ENCODE data around the gene CFAP92.

The CFAP92 gene

DNA sequence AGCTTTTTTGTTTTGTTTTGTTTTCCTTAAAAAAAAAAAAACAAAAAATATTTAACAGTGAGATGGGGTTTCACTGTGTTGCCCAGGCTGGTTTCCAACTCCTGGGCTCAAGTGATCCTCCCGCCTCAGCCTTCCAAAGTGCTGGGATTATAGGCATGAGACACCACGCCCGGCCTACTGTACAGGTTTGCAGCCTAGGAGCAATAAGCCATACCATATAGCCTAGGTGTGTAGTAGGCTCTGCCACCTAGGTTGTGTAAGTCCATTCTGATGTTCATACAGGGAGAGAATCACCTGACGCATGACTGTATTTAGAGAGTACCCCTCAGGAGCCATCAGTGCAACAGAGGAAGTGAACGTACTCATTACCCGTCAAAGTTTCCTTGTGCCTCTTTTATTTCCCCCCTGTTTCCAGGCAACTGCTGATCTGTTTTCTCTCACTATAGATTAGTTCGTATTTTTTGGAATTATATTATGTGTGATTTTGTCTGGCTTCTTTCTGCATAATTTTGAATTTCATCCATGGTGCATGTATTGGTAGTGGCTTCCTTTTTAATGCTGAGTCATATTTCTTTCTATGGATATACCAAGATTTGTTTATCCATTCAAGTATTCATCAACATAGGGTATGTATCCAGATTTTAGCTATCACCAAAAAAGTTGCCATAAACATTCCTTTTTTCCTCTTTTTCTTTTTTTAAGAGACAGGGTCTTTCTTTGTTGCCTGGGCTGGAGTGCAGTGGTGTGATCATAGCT, 104.6 kb downstream of the CFAP92 start:
- TF ChIP-seq, protein P1, sequence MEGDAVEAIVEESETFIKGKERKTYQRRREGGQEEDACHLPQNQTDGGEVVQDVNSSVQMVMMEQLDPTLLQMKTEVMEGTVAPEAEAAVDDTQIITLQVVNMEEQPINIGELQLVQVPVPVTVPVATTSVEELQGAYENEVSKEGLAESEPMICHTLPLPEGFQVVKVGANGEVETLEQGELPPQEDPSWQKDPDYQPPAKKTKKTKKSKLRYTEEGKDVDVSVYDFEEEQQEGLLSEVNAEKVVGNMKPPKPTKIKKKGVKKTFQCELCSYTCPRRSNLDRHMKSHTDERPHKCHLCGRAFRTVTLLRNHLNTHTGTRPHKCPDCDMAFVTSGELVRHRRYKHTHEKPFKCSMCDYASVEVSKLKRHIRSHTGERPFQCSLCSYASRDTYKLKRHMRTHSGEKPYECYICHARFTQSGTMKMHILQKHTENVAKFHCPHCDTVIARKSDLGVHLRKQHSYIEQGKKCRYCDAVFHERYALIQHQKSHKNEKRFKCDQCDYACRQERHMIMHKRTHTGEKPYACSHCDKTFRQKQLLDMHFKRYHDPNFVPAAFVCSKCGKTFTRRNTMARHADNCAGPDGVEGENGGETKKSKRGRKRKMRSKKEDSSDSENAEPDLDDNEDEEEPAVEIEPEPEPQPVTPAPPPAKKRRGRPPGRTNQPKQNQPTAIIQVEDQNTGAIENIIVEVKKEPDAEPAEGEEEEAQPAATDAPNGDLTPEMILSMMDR (IDR thresholded peaks at IDR 0.05), result no peak

DNA sequence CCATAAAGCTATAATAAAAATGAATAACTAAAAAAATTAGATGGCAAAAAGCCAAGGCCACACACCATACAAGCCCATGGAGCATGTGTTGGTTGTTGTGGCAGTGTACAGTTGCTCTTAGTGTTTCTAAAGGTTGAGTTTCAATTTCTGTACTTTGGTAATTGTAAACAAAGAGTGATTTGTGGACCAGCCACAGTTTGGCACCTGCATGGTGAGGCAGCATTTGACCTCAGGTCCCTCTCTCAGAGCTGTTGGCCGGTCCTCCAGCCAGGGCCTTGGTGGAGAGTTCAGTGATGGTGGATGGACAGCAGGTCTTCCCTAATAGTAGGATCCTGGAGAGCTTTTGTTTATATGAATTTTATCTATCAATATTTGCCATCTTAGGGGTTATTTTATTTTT, 108.9 kb downstream of the CFAP92 start:
- TF ChIP-seq, protein P1 (IDR thresholded peaks at IDR 0.05), result no peak

DNA sequence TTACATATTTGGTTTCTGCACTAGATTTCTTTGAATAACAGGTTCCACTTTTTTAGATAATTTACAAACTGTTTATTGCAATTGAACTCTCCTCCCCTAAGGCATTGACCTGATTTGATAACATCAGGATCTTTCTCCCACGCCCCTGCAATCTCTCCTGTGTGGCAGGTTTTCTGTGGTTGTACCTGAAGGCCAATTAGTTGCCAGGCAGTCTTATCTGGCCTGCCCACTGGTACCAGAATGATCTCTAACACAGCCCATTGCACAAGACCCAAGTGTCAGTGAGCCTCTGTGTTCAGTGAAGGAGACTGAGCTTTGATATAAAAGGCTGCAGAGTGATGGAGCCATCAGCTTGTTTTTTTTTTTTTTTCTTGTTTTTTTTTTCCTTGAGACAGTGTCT, 111.2 kb downstream of the CFAP92 start:
- TF ChIP-seq, protein P1 (IDR thresholded peaks at IDR 0.05), result no peak

DNA sequence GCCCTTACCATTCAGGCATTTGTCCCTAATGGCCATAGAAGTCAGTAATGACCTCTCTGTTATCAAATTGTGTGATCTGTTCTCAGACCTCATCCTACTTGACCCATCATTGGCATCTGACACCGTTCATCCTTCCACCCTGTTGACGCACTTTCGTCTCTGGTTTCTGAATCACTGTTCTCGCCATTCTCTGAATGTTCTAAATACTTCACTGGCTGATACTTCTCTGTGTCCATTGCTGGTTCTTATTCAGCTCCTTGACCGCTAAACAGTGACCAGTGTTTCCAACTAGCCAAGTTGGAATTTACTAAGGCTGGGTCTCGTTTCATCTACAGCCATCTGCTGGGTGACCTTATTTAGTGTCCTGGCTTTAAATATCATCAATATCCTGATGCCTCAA, 112.3 kb downstream of the CFAP92 start:
- TF ChIP-seq, protein P1 (IDR thresholded peaks at IDR 0.05), result no peak

DNA sequence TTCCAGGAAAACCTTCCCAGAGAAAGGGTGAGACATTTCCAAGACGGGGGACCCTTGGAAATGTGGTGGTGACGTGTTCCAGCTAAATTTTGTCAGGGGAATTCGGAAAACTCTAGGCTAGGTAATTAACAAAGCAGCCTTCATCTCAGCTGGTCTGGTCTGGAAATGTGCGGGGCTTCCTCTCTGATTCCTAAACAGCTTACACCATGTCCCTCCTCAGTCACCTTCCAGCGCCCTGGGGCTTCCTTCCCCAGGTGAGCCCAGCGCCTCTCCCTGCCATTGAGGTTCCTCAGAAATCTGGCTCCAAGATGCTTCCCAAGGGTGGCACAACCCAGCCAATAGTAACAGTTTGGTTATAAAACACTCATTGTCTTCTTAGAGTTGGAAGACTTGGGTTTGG, 113.9 kb downstream of the CFAP92 start:
- TF ChIP-seq, protein P1 (IDR thresholded peaks at IDR 0.05), result no peak

DNA sequence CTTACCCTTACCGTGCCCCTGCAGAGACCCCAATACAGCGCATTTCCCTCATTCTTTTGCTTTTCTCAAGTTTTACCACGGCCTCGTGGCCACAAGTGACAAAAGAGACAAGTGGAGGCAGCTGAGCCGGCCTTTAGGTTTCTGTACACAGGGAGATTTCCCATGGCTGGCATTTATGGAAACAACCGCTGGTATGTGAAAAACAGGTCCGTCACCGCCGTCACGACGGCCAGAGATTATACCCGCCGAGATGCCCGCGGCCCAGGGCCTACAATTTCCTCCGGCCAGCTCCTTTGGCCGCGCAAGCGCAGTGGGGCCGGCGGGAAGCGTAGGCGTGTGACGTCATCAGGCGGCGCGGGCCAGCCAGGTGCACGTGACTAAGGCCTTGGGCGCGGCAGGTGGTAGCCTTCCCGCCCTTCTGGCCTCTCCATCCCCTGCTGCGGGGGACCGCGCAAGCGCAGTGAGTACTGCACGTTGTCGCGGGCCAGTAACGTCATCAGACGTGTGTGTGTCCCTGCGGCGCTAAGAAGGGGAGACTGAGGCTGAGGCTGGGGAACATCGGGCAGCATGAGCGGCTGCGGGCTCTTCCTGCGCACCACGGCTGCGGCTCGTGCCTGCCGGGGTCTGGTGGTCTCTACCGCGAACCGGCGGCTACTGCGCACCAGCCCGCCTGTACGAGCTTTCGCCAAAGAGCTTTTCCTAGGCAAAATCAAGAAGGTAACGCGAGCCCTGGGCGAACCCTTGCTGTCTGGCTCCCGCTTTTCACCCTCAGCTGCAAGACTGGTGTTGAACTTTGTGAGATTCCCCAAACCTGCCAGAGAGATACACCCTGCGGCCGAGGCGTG, 114.5 kb downstream of the CFAP92 start, which contains the start of gene ACAD9:
Gene ACAD9, plus strand, starts transcription at position 496 of the 845 bp plus-strand sequence. Its CDS starts 72 bp downstream, at position 568.
- TF ChIP-seq, protein P1 (IDR thresholded peaks at IDR 0.05), result no peak

DNA sequence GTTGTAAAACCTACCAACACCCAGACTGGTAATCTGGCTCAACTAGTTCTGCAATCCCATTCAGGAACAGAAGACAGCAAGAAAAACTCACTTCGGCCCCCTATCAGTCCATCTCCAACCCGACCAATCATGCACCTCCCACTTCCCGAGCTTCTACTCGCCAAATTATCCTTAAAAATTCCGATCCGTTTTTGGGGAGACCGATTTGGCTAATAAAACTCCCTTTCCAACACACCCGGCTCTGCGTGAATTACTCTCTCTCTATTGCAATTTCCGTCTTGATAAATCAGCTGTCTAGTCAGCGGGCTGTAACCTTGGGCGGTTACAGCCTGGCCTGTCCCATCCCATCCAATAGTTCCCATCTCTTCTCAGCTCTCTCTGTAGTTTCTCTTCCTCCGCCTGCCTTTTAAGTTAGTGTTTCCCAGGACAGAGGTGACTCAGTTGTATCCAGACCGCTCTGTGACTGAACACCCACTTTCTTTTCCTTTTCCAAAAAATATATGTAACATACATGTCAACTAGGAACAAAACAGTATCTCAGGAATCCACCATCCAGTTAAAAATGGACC, 115.2 kb downstream of the CFAP92 start:
- TF ChIP-seq, protein P1 (IDR thresholded peaks at IDR 0.05), result no peak
